GM18870 (cell line): ENCODE results near the gene RPS2.
"Not testable (repeated sequence)": the region's sequence is repeated elsewhere in the genome, so short reads cannot be mapped to it uniquely, and the experiment has no call there.

Source experiments
- ATAC-seq: cut with Tn5 transposase; IDR thresholded peaks from one replicate; pipeline ENCODE4 v1.9.1; 2021; ENCODE audit warnings: moderate library complexity; ENCODE audit not compliant: unreplicated experiment

The RPS2 gene

GRCh38 chr16:1964506-1965395, at the start of gene RPS2:
RPS2 (minus strand) TSS chr16:1964826; CDS start chr16:1964625, 201 bp downstream.
- peak; percentile 79 for ATAC-seq

GRCh38 chr16:2013527-2013926, 48.9 kb upstream of the RPS2 start:
- ATAC-seq: no peak

- not testable (repeated sequence) for ATAC-seq
These were observed 47.1 kb upstream of the RPS2 start for GRCh38 chr16:2011726-2012125.

GRCh38 chr16:2009791-2010510, 45.3 kb upstream of the RPS2 start, which contains the start of gene ZNF598:
ZNF598 (minus strand) TSS chr16:2009821.
- ATAC-seq: no peak

- no peak for ATAC-seq
These were observed 44.6 kb upstream of the RPS2 start for GRCh38 chr16:2009164-2009711.

- ATAC-seq: no peak
These were observed 44.1 kb upstream of the RPS2 start for GRCh38 chr16:2008631-2009163.

- no peak for ATAC-seq
These were observed 43.4 kb upstream of the RPS2 start for GRCh38 chr16:2008009-2008526.

- no peak for ATAC-seq
These were observed 42.6 kb upstream of the RPS2 start for GRCh38 chr16:2007081-2007836.

- ATAC-seq: no peak
These were observed 41.7 kb upstream of the RPS2 start for GRCh38 chr16:2006317-2006716.

GRCh38 chr16:2005646-2006045, 41.0 kb upstream of the RPS2 start:
- ATAC-seq: no peak

- ATAC-seq: no peak
These were observed 40.3 kb upstream of the RPS2 start for GRCh38 chr16:2004795-2005517.

GRCh38 chr16:2003827-2004641, 39.4 kb upstream of the RPS2 start:
- ATAC-seq: no peak

- no peak for ATAC-seq
These were observed 38.7 kb upstream of the RPS2 start for GRCh38 chr16:2003231-2003826.

GRCh38 chr16:2002406-2003230, 38.0 kb upstream of the RPS2 start:
- no peak for ATAC-seq

- no peak for ATAC-seq
These were observed 37.1 kb upstream of the RPS2 start for GRCh38 chr16:2001456-2002355.

- ATAC-seq: no peak
These were observed 36.4 kb upstream of the RPS2 start for GRCh38 chr16:2001035-2001434.
